Upper lobe of right lung (tissue), 1 donor: ENCODE data around the gene TMEM200C. TPM values are rescaled to one million over a fixed set of nuclear protein-coding genes. Genes with fewer than 3 reads are reported as not detected.

ENCODE experiments used
- ATAC-seq: fragments of 200-7000 bp; cut with Tn5 transposase; one replicate; pipeline ENCODE4 v1.9.1; 2020; ENCODE audit warnings: mild to moderate bottlenecking, moderate library complexity
- DNase-seq: peaks from one replicate; pipeline ENCODE4 v3.0.0-alpha.2; 2020
- H3K27ac ChIP-seq: fragments of 200-600 bp; one replicate; pipeline ENCODE4 v1.8.0; 2022
- H3K27me3 ChIP-seq: fragments of 200-600 bp; one replicate; pipeline ENCODE4 v1.8.0; 2022; ENCODE audit warnings: mild to moderate bottlenecking
- H3K36me3 ChIP-seq: fragments of 200-600 bp; one replicate; pipeline ENCODE4 v1.8.0; 2022
- H3K4me1 ChIP-seq: fragments of 200-600 bp; one replicate; pipeline ENCODE4 v1.8.0; 2022
- H3K4me3 ChIP-seq: fragments of 200-600 bp; one replicate; pipeline ENCODE4 v1.8.0; 2022; ENCODE audit warnings: mild to moderate bottlenecking
- H3K9me3 ChIP-seq: fragments of 200-600 bp; one replicate; pipeline ENCODE4 v1.8.0; 2022
- CTCF ChIP-seq: fragments of 200-600 bp; IDR thresholded peaks from one replicate; pipeline ENCODE4 v1.8.0; 2022; ENCODE audit warnings: antibody characterized with exemption
- intact Hi-C: fragments of 100-400 bp; cut with DNase I; formaldehyde crosslinking; loops from one replicate; pipeline ENCODE4 v1.11.0; 2022
- long read RNA-seq: library from polyadenylated mRNA; unstranded; transcript quantifications from one replicate; pipeline ENCODE4 v2.0.0, GENCODE V29; 2021
- total RNA-seq: library from RNA; stranded (reverse); fragmentation: NEBNext Ultra II Directional; extraction: Animal tissue kit (Norgen Biotek cat#: 25700); gene quantifications from one replicate; pipeline ENCODE4 v1.2.1, GENCODE V29; 2021
- donor health status: DM: no; HTN: yes; CAD: no; lungs with severe emphysema.

The TMEM200C gene
- 0.41 TPM for total RNA-seq
- long read RNA-seq = 0 reads

GRCh38 chr18:5895299-5895875 lies at the start of gene TMEM200C:
Gene TMEM200C (minus strand): TSS chr18:5895522. CDS start chr18:5892063, 3,459 bp downstream.
- no peak for TF ChIP-seq CTCF
- DNase-seq (peak; percentile 66), ATAC-seq (peak; percentile 17)
- no peaks in the 10 kb centered on the region for H3K9me3 ChIP-seq
- no peak within 1 kb of the TSS for H3K27ac ChIP-seq
- H3K27me3 ChIP-seq = peaks cover 66% of the 10 kb centered on the region
- H3K4me3 ChIP-seq = peak within 1 kb of the TSS; percentile 44
- no peaks in the 10 kb centered on the region for H3K36me3 ChIP-seq
- peaks cover 7% of the 10 kb centered on the region for H3K4me1 ChIP-seq
- intact Hi-C loops = no loop called here

GRCh38 chr18:5944448-5944847 lies 49.1 kb upstream of the TMEM200C start:
- Histone ChIP-seq H3K36me3 (no peaks in the 10 kb centered on the region), H3K9me3 (no peaks in the 10 kb centered on the region), H3K4me3 (no peak overlapping the region), H3K27me3 (no peaks in the 10 kb centered on the region), H3K4me1 (no peaks in the 10 kb centered on the region), H3K27ac (no peak overlapping the region)
- intact Hi-C loops = no loop called here
- DNase-seq (no peak), ATAC-seq (no peak)
- TF ChIP-seq CTCF = no peak

- H3K4me3 ChIP-seq = no peak overlapping the region
- no peak overlapping the region for H3K27ac ChIP-seq
- no peak for TF ChIP-seq CTCF
- H3K36me3 ChIP-seq = no peaks in the 10 kb centered on the region
- H3K9me3 ChIP-seq = no peaks in the 10 kb centered on the region
- H3K4me1 ChIP-seq = no peaks in the 10 kb centered on the region
- no peaks in the 10 kb centered on the region for H3K27me3 ChIP-seq
- DNase-seq (no peak), ATAC-seq (no peak)
- intact Hi-C loops = no loop called here
Observed at GRCh38 chr18:5943514-5943913, 48.2 kb upstream of the TMEM200C start.

GRCh38 chr18:5942591-5942990 lies 47.3 kb upstream of the TMEM200C start:
- Histone ChIP-seq H3K9me3 (no peaks in the 10 kb centered on the region), H3K27me3 (no peaks in the 10 kb centered on the region), H3K27ac (no peak overlapping the region), H3K4me3 (no peak overlapping the region), H3K4me1 (no peaks in the 10 kb centered on the region), H3K36me3 (no peaks in the 10 kb centered on the region)
- no peak for ATAC-seq
- intact Hi-C loops = no loop called here
- no peak for DNase-seq
- no peak for TF ChIP-seq CTCF

- ATAC-seq (no peak), DNase-seq (no peak)
- no peaks in the 10 kb centered on the region for H3K4me1 ChIP-seq
- no peaks in the 10 kb centered on the region for H3K36me3 ChIP-seq
- intact Hi-C loops = no loop called here
- no peak overlapping the region for H3K27ac ChIP-seq
- H3K9me3 ChIP-seq = no peaks in the 10 kb centered on the region
- no peak for TF ChIP-seq CTCF
- H3K4me3 ChIP-seq = no peak overlapping the region
- H3K27me3 ChIP-seq = no peaks in the 10 kb centered on the region
Observed at GRCh38 chr18:5941890-5942289, 46.6 kb upstream of the TMEM200C start.
